Peyer's patch (tissue), 4 donors: ENCODE measurements around the gene TTYH2. TPM values are rescaled to one million over a fixed set of nuclear protein-coding genes. Genes with fewer than 3 reads are reported as not detected.

Experiments
- DNase-seq, 3 donors: peaks; one replicate each; pipeline ENCODE4 v3.0.0-alpha.2; 2017 to 2019
- H3K27ac ChIP-seq, 4 donors: fragments of 200-600 bp; sonication (generic); one replicate each; pipeline ENCODE4 v1.5.1; 2016 to 2019
- H3K27me3 ChIP-seq, 2 donors: fragments of 200-600 bp; sonication (generic); one replicate each; pipeline ENCODE4 v1.5.1; 2019
- H3K36me3 ChIP-seq, 3 donors: fragments of 200-600 bp; sonication (generic); one replicate each; pipeline ENCODE4 v1.5.1; 2016 to 2019
- H3K4me1 ChIP-seq, 4 donors: fragments of 200-600 bp; sonication (generic); one replicate each; pipeline ENCODE4 v1.5.1; 2016 to 2019
- H3K4me3 ChIP-seq, 4 donors: fragments of 200-600 bp; sonication (generic); 1 replicate in 3 of 4; 2 replicates in 1 of 4; pipeline ENCODE4 v1.5.1; 2016 to 2019; ENCODE audit warnings: mild to moderate bottlenecking in 1 of 4
- H3K9me3 ChIP-seq, 4 donors: fragments of 200-600 bp; sonication (generic); one replicate each; pipeline ENCODE4 v1.5.1; 2016 to 2019; ENCODE audit warnings: mild to moderate bottlenecking in 1 of 4
- CTCF ChIP-seq, 6 experiments: fragments of 450-650 bp in 4 of 6; fragments of 200-600 bp in 2 of 6; sonication (generic) in 1 of 6; IDR thresholded peaks; one replicate each; pipeline ENCODE4 v1.5.1; 2017 to 2019; ENCODE audit warnings: antibody characterized with exemption in 6 of 6, mild to moderate bottlenecking in 3 of 6, moderate library complexity in 1 of 6
- POLR2A ChIP-seq, 2 donors: fragments of 450-650 bp; IDR thresholded peaks; one replicate each; pipeline ENCODE4 v1.5.1; 2017; ENCODE audit warnings: antibody characterized with exemption in 2 of 2, mild to moderate bottlenecking in 2 of 2, moderate library complexity in 2 of 2
- total RNA-seq, 4 donors: library from RNA; depleted of rRNA; stranded (reverse); fragments of >200 nt; gene quantifications; one replicate each; pipeline ENCODE4 v1.1.0, GENCODE V29; 2016

Gene TTYH2
- total RNA-seq, 4 donors from 2014 or later = 1.2 to 24.8 (median 3.1) TPM

GRCh38 chr17:74172700-74173099 is 40.7 kb upstream of the TTYH2 start:
- H3K36me3 ChIP-seq = no peaks in the 10 kb centered on the region
- TF ChIP-seq CTCF (IDR thresholded peaks at IDR 0.05) = no peak
- TF ChIP-seq POLR2A (IDR thresholded peaks at IDR 0.05) = no peak
- no peak overlapping the region for H3K27ac ChIP-seq
- no peak for DNase-seq
- no peaks in the 10 kb centered on the region for H3K4me1 ChIP-seq
- H3K27me3 ChIP-seq = no peaks in the 10 kb centered on the region
- no peaks in the 10 kb centered on the region for H3K9me3 ChIP-seq
- no peak overlapping the region for H3K4me3 ChIP-seq

GRCh38 chr17:74176546-74177001 is 36.8 kb upstream of the TTYH2 start:
- TF ChIP-seq CTCF (IDR thresholded peaks at IDR 0.05) (peak; percentile 17 to 84 (median 72)), POLR2A (IDR thresholded peaks at IDR 0.05) (no peak)
- Histone ChIP-seq H3K4me1 (no peaks in the 10 kb centered on the region), H3K9me3 (no peaks in the 10 kb centered on the region), H3K27me3 (no peaks in the 10 kb centered on the region), H3K4me3 (peak overlapping the region in 2 of 4 donors; percentile 7 to 40), H3K27ac (no peak overlapping the region), H3K36me3 (no peaks in the 10 kb centered on the region)
- DNase-seq = peak; percentile 25 to 79 (median 76)

GRCh38 chr17:74177018-74177450 is 36.3 kb upstream of the TTYH2 start:
- H3K27ac ChIP-seq = no peak overlapping the region
- DNase-seq = no peak
- no peaks in the 10 kb centered on the region for H3K36me3 ChIP-seq
- no peaks in the 10 kb centered on the region for H3K27me3 ChIP-seq
- H3K4me1 ChIP-seq = no peaks in the 10 kb centered on the region
- H3K4me3 ChIP-seq = no peak overlapping the region
- no peak for TF ChIP-seq CTCF (IDR thresholded peaks at IDR 0.05)
- no peak for TF ChIP-seq POLR2A (IDR thresholded peaks at IDR 0.05)
- no peaks in the 10 kb centered on the region for H3K9me3 ChIP-seq

- Histone ChIP-seq H3K27ac (no peak overlapping the region), H3K9me3 (no peaks in the 10 kb centered on the region), H3K36me3 (no peaks in the 10 kb centered on the region), H3K4me3 (no peak overlapping the region), H3K4me1 (no peaks in the 10 kb centered on the region), H3K27me3 (no peaks in the 10 kb centered on the region)
- DNase-seq = no peak
- TF ChIP-seq CTCF (IDR thresholded peaks at IDR 0.05) = no peak
- TF ChIP-seq POLR2A (IDR thresholded peaks at IDR 0.05) = no peak
Observed at GRCh38 chr17:74179576-74179975, 33.8 kb upstream of the TTYH2 start.

- Histone ChIP-seq H3K9me3 (no peaks in the 10 kb centered on the region), H3K27ac (no peak overlapping the region), H3K4me1 (no peaks in the 10 kb centered on the region), H3K36me3 (no peaks in the 10 kb centered on the region), H3K27me3 (no peaks in the 10 kb centered on the region), H3K4me3 (no peak overlapping the region)
- TF ChIP-seq POLR2A (IDR thresholded peaks at IDR 0.05) (no peak), CTCF (IDR thresholded peaks at IDR 0.05) (no peak)
- no peak for DNase-seq
Observed at GRCh38 chr17:74180336-74180735, 33.0 kb upstream of the TTYH2 start.

- H3K36me3 ChIP-seq = no peaks in the 10 kb centered on the region
- TF ChIP-seq POLR2A (IDR thresholded peaks at IDR 0.05) (no peak), CTCF (IDR thresholded peaks at IDR 0.05) (no peak)
- H3K4me3 ChIP-seq = no peak overlapping the region
- no peaks in the 10 kb centered on the region for H3K4me1 ChIP-seq
- H3K27ac ChIP-seq = no peak overlapping the region
- peak in 1 of 3 donors; percentile 6 for DNase-seq
- no peaks in the 10 kb centered on the region for H3K27me3 ChIP-seq
- no peaks in the 10 kb centered on the region for H3K9me3 ChIP-seq
Observed at GRCh38 chr17:74181341-74181740, 32.0 kb upstream of the TTYH2 start.
